Measurements from ENCODE around the gene ZNF579. TPM values are rescaled to one million over a fixed set of nuclear protein-coding genes. Genes with fewer than 3 reads are reported as not detected.

ZNF579 gene
- total RNA-seq, 1 experiment from 2014 or later = 19.9 TPM

DNA sequence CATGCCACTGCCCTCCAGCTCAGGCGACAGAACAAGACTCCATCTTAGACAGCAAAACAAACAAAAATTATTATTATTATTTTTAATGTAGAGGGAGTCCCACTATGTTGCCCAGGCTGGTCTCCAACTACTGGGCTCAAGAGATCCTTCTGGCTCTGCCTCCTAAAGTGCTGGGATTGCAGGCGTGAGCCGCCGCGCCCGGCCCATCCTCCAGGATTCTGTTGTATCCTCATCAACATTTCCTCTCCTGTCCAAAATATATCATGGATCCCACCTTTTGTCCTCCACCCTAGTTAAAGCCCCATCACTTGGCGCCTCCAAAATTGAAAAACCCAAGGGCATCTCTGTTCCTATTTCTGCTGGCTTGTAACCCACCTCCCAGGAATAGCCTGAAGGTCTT lies 42.5 kb upstream of the ZNF579 start:
- H3K9me3 ChIP-seq (ENCODE audit: control insufficient read depth, low read depth, low read length) = no peaks in the 10 kb centered on the region
- H2BK5ac ChIP-seq (ENCODE audit: insufficient read length, low read length) = no peak overlapping the region
- H2BK120ac ChIP-seq (ENCODE audit: low read depth, low read length, poor library complexity, severe bottlenecking) = no peak overlapping the region
- H4K8ac ChIP-seq (replicated peaks; ENCODE audit: insufficient read length, low read depth, low read length) = no peak overlapping the region
- no peak overlapping the region for H3K4me2 ChIP-seq (ENCODE audit: insufficient read depth, insufficient read length, low read length)
- no CpG with 5 or more reads among the region's 7 CpGs for WGBS (ENCODE audit: extremely low coverage, insufficient read length, low lambda C conversion rate)
- H2BK20ac ChIP-seq (ENCODE audit: low read depth, low read length, poor library complexity, severe bottlenecking) = no peak overlapping the region
- Mint-ChIP-seq H3K4me3 (peak overlapping the region in 1 of 2 experiments; percentile 89; a peak in 3 of 5 replicates), H3K36me3 (ENCODE audit: insufficient read depth in 1 of 3, low read depth in 3 of 3) (peaks cover 12 to 25% (median 23%) of the 10 kb centered on the region in 3 experiments; a peak in 6 of 7 replicates), H3K4me1 (peaks cover 8 to 14% of the 10 kb centered on the region in 2 experiments), H3K27me3 (ENCODE audit: low read depth) (peaks cover 5% of the 10 kb centered on the region), H3K27ac (no peak overlapping the region; a peak in 1 of 7 replicates), H3K9me3 (no peaks in the 10 kb centered on the region; a peak in 1 of 5 replicates)
- H3K27me3 ChIP-seq (ENCODE audit: insufficient read depth, low read length) = no peaks in the 10 kb centered on the region
- no peak overlapping the region for H3K9ac ChIP-seq (ENCODE audit: extremely low read depth, insufficient read length, low read length)
- DNase-seq = no peak
- H3K79me1 ChIP-seq (ENCODE audit: insufficient read depth, low read depth, low read length, poor library complexity, severe bottlenecking) = no peaks in the 10 kb centered on the region
- H3K23ac ChIP-seq (ENCODE audit: insufficient read length, low read depth, low read length) = no peak overlapping the region
- H2AK5ac ChIP-seq (ENCODE audit: insufficient read length, low read length) = no peak overlapping the region
- TF ChIP-seq, protein P1, sequence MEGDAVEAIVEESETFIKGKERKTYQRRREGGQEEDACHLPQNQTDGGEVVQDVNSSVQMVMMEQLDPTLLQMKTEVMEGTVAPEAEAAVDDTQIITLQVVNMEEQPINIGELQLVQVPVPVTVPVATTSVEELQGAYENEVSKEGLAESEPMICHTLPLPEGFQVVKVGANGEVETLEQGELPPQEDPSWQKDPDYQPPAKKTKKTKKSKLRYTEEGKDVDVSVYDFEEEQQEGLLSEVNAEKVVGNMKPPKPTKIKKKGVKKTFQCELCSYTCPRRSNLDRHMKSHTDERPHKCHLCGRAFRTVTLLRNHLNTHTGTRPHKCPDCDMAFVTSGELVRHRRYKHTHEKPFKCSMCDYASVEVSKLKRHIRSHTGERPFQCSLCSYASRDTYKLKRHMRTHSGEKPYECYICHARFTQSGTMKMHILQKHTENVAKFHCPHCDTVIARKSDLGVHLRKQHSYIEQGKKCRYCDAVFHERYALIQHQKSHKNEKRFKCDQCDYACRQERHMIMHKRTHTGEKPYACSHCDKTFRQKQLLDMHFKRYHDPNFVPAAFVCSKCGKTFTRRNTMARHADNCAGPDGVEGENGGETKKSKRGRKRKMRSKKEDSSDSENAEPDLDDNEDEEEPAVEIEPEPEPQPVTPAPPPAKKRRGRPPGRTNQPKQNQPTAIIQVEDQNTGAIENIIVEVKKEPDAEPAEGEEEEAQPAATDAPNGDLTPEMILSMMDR (conservative IDR thresholded peaks at IDR 0.05) = no peak
- no peak overlapping the region for H2AFZ ChIP-seq (ENCODE audit: low read length)
- H3K4ac ChIP-seq (ENCODE audit: low read depth, low read length) = no peak overlapping the region
- no peak overlapping the region for H3K27ac ChIP-seq (ENCODE audit: insufficient read length, low read depth, low read length)
- no peak overlapping the region for H2BK15ac ChIP-seq (ENCODE audit: low read depth, low read length)
- H3K23me2 ChIP-seq (ENCODE audit: insufficient read length, low read depth, low read length, poor library complexity, severe bottlenecking) = no peaks in the 10 kb centered on the region
- H3K79me2 ChIP-seq (ENCODE audit: insufficient read depth, low read length) = no peaks in the 10 kb centered on the region
- H3T11ph ChIP-seq (ENCODE audit: low read length) = no peak overlapping the region
- no peak overlapping the region for H3K18ac ChIP-seq (ENCODE audit: insufficient read length, low read depth, low read length)
- no peak overlapping the region for H3K14ac ChIP-seq (ENCODE audit: insufficient read depth, low read length)
- no peaks in the 10 kb centered on the region for H3K4me1 ChIP-seq (ENCODE audit: insufficient read depth, low read length)
- H4K5ac ChIP-seq (ENCODE audit: insufficient read length, low read depth, low read length) = no peak overlapping the region
- H4K91ac ChIP-seq (ENCODE audit: insufficient read length, low read depth, low read length) = no peak overlapping the region
- no peak overlapping the region for H3K56ac ChIP-seq (ENCODE audit: insufficient read length, low read depth, low read length)
- H2BK12ac ChIP-seq (ENCODE audit: insufficient read length, low read depth, low read length) = no peak overlapping the region
- H4K20me1 ChIP-seq (ENCODE audit: control insufficient read depth, insufficient read depth, insufficient read length) = no peaks in the 10 kb centered on the region

Measured in H9 (cell line).